HCT116 (cell line): Measurements from ENCODE around the gene NUP210. TPM values are rescaled to one million over a fixed set of nuclear protein-coding genes. Genes with fewer than 3 reads are reported as not detected.
A peak's percentile ranks its signal among the peaks of the same experiment; 100 is the strongest.

Source experiments
- ATAC-seq: fragments of 200-7000 bp; cut with Tn5 transposase; 2 replicates; pipeline ENCODE4 v1.9.1; 2020; ENCODE audit warnings: mild to moderate bottlenecking, moderate library complexity
- BruUV-seq: library from RNA; stranded (reverse); fragments of 400-500 nt; replicated peaks from 2 replicates; lab custom pipeline; 2021; lab: Mats Ljungman, UMichigan
- CTCF ChIA-PET: fragments of 300-600 bp; sonication (Branson Sonifier 250); formaldehyde crosslinking; loops from one replicate; lab custom pipeline; 2021; ENCODE audit warnings: antibody characterized with exemption; lab: Charles Lee
- POLR2A ChIA-PET: fragments of 300-600, 350-600 bp; sonication (Branson Sonifier 250); formaldehyde crosslinking; loops from one replicate; lab custom pipeline; 2021; ENCODE audit warnings: antibody characterized with exemption; lab: Charles Lee
- RAD21 ChIA-PET, 2 experiments: fragments of 300-600 bp; sonication (Branson Sonifier 250); formaldehyde crosslinking; loops; one replicate each; lab custom pipeline; 2023; ENCODE audit warnings: low total read pairs in 2 of 2; ENCODE audit not compliant: uncharacterized antibody in 2 of 2, unreplicated experiment in 2 of 2, low non-redundant PET in 1 of 2; lab: Charles Lee
- DNase-seq: peaks from one replicate; pipeline ENCODE4 v3.0.0-alpha.2; 2010; ENCODE audit warnings: low read depth, low spot score
- H2AFZ ChIP-seq: fragments of 200-600 bp; shearing (Covaris generic), sonication (generic); 2 replicates; pipeline ENCODE4 v1.6.1; 2017; ENCODE audit warnings: low read depth, mixed run types, mixed read lengths, antibody characterized with exemption, low read length; ENCODE audit not compliant: poor library complexity, severe bottlenecking
- H3K27ac ChIP-seq: 2 replicates; pipeline ENCODE4 v1.5.1; 2012; ENCODE audit warnings: low read depth, low read length
- H3K27me3 ChIP-seq: fragments of 200-600 bp; sonication (generic); 2 replicates; pipeline ENCODE4 v1.6.1; 2016; ENCODE audit warnings: mixed run types, low read length, mixed read lengths; ENCODE audit not compliant: insufficient read depth
- H3K36me3 ChIP-seq, 2 experiments: fragments of 200-500 bp in 1 of 2; fragments of 200-600 bp in 1 of 2; sonication (Bioruptor generic) in 1 of 2; sonication (generic) in 1 of 2; 2 replicates each; pipeline versions ENCODE4 v1.5.1 to v1.6.1; 2014 to 2016; ENCODE audit warnings: low read length in 2 of 2, inconsistent platforms in 1 of 2, mixed read lengths in 1 of 2, mixed run types in 1 of 2; ENCODE audit not compliant: insufficient read depth in 2 of 2, control insufficient read depth in 1 of 2
- H3K4me1 ChIP-seq, 2 experiments: fragments of 200-600 bp in 1 of 2; sonication (generic) in 1 of 2; 2 replicates each; pipeline versions ENCODE4 v1.5.1 to v1.6.1; 2012 to 2017; ENCODE audit warnings: low read length in 2 of 2, inconsistent platforms in 1 of 2, mild to moderate bottlenecking in 1 of 2, mixed read lengths in 1 of 2, mixed run types in 1 of 2, moderate library complexity in 1 of 2; ENCODE audit not compliant: insufficient read depth in 2 of 2, control insufficient read depth in 1 of 2
- H3K4me2 ChIP-seq: fragments of 200-600 bp; sonication (generic); 2 replicates; pipeline ENCODE4 v1.6.1; 2017; ENCODE audit warnings: mixed run types, low read length, mixed read lengths
- H3K4me3 ChIP-seq, 2 experiments: fragments of 200-600 bp in 1 of 2; sonication (generic) in 1 of 2; replicated peaks in 1 of 2; 2 replicates each; pipeline ENCODE4 v1.5.1; 2011 to 2016; ENCODE audit warnings: low read length in 2 of 2, control low read depth in 1 of 2, low read depth in 1 of 2, mild to moderate bottlenecking in 1 of 2, mixed read lengths in 1 of 2, mixed run types in 1 of 2
- H3K79me2 ChIP-seq: fragments of 200-600 bp; sonication (generic); 2 replicates; pipeline ENCODE4 v1.6.1; 2017; ENCODE audit warnings: mild to moderate bottlenecking, mixed run types, low read length, moderate library complexity, mixed read lengths; ENCODE audit not compliant: insufficient read depth
- H3K9ac ChIP-seq: fragments of 200-600 bp; sonication (generic); 2 replicates; pipeline ENCODE4 v1.6.1; 2016; ENCODE audit warnings: low read length, mixed read lengths
- H3K9me2 ChIP-seq: fragments of 200-600 bp; sonication (generic), shearing (Covaris generic); 2 replicates; pipeline ENCODE4 v1.6.1; 2017; ENCODE audit warnings: mixed run types, mild to moderate bottlenecking, moderate library complexity; ENCODE audit not compliant: insufficient read depth
- H3K9me3 ChIP-seq, 2 experiments: fragments of 200-500 bp in 1 of 2; fragments of 200-600 bp in 1 of 2; sonication (Bioruptor generic) in 1 of 2; sonication (generic) in 1 of 2; 2 replicates each; pipeline ENCODE4 v1.6.1; 2014 to 2017; ENCODE audit warnings: low read length in 2 of 2, mixed read lengths in 2 of 2, inconsistent platforms in 1 of 2, low read depth in 1 of 2, mild to moderate bottlenecking in 1 of 2, mixed run types in 1 of 2, moderate library complexity in 1 of 2; ENCODE audit not compliant: control insufficient read depth in 1 of 2, insufficient read depth in 1 of 2
- H4K20me1 ChIP-seq: fragments of 200-600 bp; sonication (generic), shearing (Covaris generic); 2 replicates; pipeline ENCODE4 v1.6.1; 2017; ENCODE audit warnings: mixed run types, mild to moderate bottlenecking, moderate library complexity; ENCODE audit not compliant: insufficient read depth
- EGR1 ChIP-seq: IDR thresholded peaks from 2 replicates; pipeline ENCODE4 v1.6.1; 2012; ENCODE audit warnings: low read depth
- ELF1 ChIP-seq: IDR thresholded peaks from 2 replicates; pipeline ENCODE4 v1.6.1; 2012; ENCODE audit warnings: low read depth, borderline replicate concordance
- EZH2phosphoT487 ChIP-seq: fragments of 200-600 bp; IDR thresholded peaks from 2 replicates; pipeline ENCODE4 v1.6.1; 2018; ENCODE audit warnings: antibody characterized with exemption, borderline replicate concordance
- MAX ChIP-seq: IDR thresholded peaks from 2 replicates; pipeline ENCODE4 v1.6.1; 2012
- SIN3A ChIP-seq: IDR thresholded peaks from 2 replicates; pipeline ENCODE4 v1.6.1; 2012; ENCODE audit warnings: low read depth
- YY1 ChIP-seq: IDR thresholded peaks from 2 replicates; pipeline ENCODE4 v1.6.1; 2011; ENCODE audit warnings: low read length, low read depth, moderate library complexity, mild to moderate bottlenecking; ENCODE audit not compliant: insufficient replicate concordance; ENCODE audit errors: extremely low read depth
- intact Hi-C: fragments of 100-400 bp; cut with micrococcal nuclease; formaldehyde crosslinking; loops from 2 replicates; pipeline ENCODE4 v1.10.0; 2022
- total RNA-seq: library from RNA; stranded (reverse); gene quantifications from one replicate; pipeline ENCODE4 v1.2.1, GENCODE V29; 2021; ENCODE audit not compliant: unreplicated experiment
- TF ChIP-seq, protein P1 (sequence below): IDR thresholded peaks from 2 replicates; pipeline ENCODE4 v1.6.1; 2012

NUP210 gene
- total RNA-seq, 1 experiment from 2014 or later: 74.9 TPM

GRCh38 chr3:13415236-13415986, 4.7 kb downstream of the NUP210 start:
- Histone ChIP-seq H3K9me2 (no peaks in the 10 kb centered on the region), H3K27ac (peak overlapping the region; percentile 70; the same call in 1 of the 2 replicates), H3K4me1 (peaks cover 28 to 69% of the 10 kb centered on the region in 2 experiments), H3K27me3 (no peaks in the 10 kb centered on the region)
- BruUV-seq: no TSS peak
- TF ChIP-seq YY1 (no peak), ELF1 (no peak), EGR1 (no peak), EZH2phosphoT487 (no peak), SIN3A (no peak), MAX (no peak)
- TF ChIP-seq, protein P1, sequence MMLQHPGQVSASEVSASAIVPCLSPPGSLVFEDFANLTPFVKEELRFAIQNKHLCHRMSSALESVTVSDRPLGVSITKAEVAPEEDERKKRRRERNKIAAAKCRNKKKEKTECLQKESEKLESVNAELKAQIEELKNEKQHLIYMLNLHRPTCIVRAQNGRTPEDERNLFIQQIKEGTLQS: no peak
- TF ChIP-seq, all 23 proteins: peak for 0
- peaks cover 84% of the 10 kb centered on the region for H3K79me2 ChIP-seq
- no peaks in the 10 kb centered on the region for H3K9me3 ChIP-seq
- no peak overlapping the region for H2AFZ ChIP-seq
- DNase-seq (no peak), ATAC-seq (no peak)
- H4K20me1 ChIP-seq: peaks cover 15% of the 10 kb centered on the region; the same call in 1 of the 2 replicates
- H3K4me3 ChIP-seq: no peak overlapping the region
- ChIA-PET CTCF (interaction anchor here (2.8 kb wide), 1 partner anchor 10 kb away, joined by 9 read pairs; no protein-coding TSS in a partner anchor), POLR2A (no interaction called here), RAD21 (no interaction called here)
- H3K4me2 ChIP-seq: peak overlapping the region; percentile 68
- intact Hi-C loops: no loop called here
- H3K36me3 ChIP-seq: peaks cover 2 to 10% of the 10 kb centered on the region in 2 experiments; a peak in 1 of 4 replicates
- 0 out of 2 replicates have a peak overlapping the region, but pooled peaks have one; percentile 17 for H3K9ac ChIP-seq
